IMR-90 (cell line): Measurements from ENCODE around the gene TBC1D22A. TPM values are rescaled to one million over a fixed set of nuclear protein-coding genes. Genes with fewer than 3 reads are reported as not detected.

Experiments
- ATAC-seq: fragments of 200-7000 bp; cut with Tn5 transposase; 2 replicates; pipeline ENCODE4 v1.9.1; 2020; ENCODE audit warnings: low read depth, mild to moderate bottlenecking, moderate library complexity
- BruUV-seq: library from RNA; stranded (reverse); fragments of 400-500 nt; replicated peaks from 2 replicates; lab custom pipeline; 2021; lab: Mats Ljungman, UMichigan
- CTCF ChIA-PET: fragments of 300-600 bp; formaldehyde crosslinking; extraction: SDS; loops from one replicate; lab custom pipeline; 2021; ENCODE audit warnings: antibody characterized with exemption; lab: Yijun Ruan, JAX
- POLR2A ChIA-PET: fragments of 300-600 bp; sonication (Branson Sonifier 250); formaldehyde crosslinking; loops from one replicate; lab custom pipeline; 2022; ENCODE audit warnings: antibody characterized with exemption; ENCODE audit not compliant: unreplicated experiment; lab: Charles Lee
- DNase-seq: peaks from one replicate; pipeline ENCODE4 v3.0.0; 2013
- H2AFZ ChIP-seq: replicated peaks from 2 replicates; pipeline ENCODE3; 2013; ENCODE audit warnings: low read length, mild to moderate bottlenecking; ENCODE audit not compliant: poor library complexity
- H2AK5ac ChIP-seq: 2 replicates; pipeline ENCODE4 v1.6.1; 2013; ENCODE audit warnings: low read depth, low read length, inconsistent platforms
- H2AK9ac ChIP-seq: replicated peaks from 2 replicates; pipeline ENCODE3; 2013; ENCODE audit warnings: mild to moderate bottlenecking, low read depth, low read length, moderate library complexity; ENCODE audit not compliant: poor library complexity
- H2BK120ac ChIP-seq: 2 replicates; pipeline ENCODE4 v1.6.1; 2013; ENCODE audit warnings: low read depth, low read length, inconsistent platforms
- H2BK15ac ChIP-seq: 3 replicates; pipeline ENCODE4 v1.6.1; 2013; ENCODE audit warnings: low read depth, low read length, inconsistent platforms
- H2BK20ac ChIP-seq: 2 replicates; pipeline ENCODE4 v1.6.1; 2013; ENCODE audit warnings: low read depth, mild to moderate bottlenecking, inconsistent platforms, low read length, moderate library complexity
- H2BK5ac ChIP-seq: 2 replicates; pipeline ENCODE4 v1.6.1; 2013; ENCODE audit warnings: mild to moderate bottlenecking, low read depth, low read length, inconsistent platforms; ENCODE audit not compliant: poor library complexity, severe bottlenecking
- H3K14ac ChIP-seq: replicated peaks from 2 replicates; pipeline ENCODE4 v1.6.1; 2013; ENCODE audit warnings: low read depth, low read length, inconsistent platforms
- H3K18ac ChIP-seq: 2 replicates; pipeline ENCODE4 v1.6.1; 2013; ENCODE audit warnings: low read depth, low read length, control low read depth
- H3K23ac ChIP-seq: 2 replicates; pipeline ENCODE4 v1.6.1; 2013; ENCODE audit warnings: low read depth, low read length, inconsistent platforms
- H3K27ac ChIP-seq: 2 replicates; pipeline ENCODE4 v1.5.1; 2013; ENCODE audit warnings: mild to moderate bottlenecking, control low read depth, low read length; ENCODE audit not compliant: insufficient read depth
- H3K27me3 ChIP-seq: 2 replicates; pipeline ENCODE4 v1.6.1; 2013; ENCODE audit warnings: low read length; ENCODE audit not compliant: control insufficient read depth, insufficient read depth
- H3K36me3 ChIP-seq: 2 replicates; pipeline ENCODE4 v1.6.1; 2013; ENCODE audit warnings: low read length, mixed read lengths; ENCODE audit not compliant: control insufficient read depth, insufficient read depth
- H3K4ac ChIP-seq: 2 replicates; pipeline ENCODE4 v1.6.1; 2013; ENCODE audit warnings: low read depth, low read length, inconsistent platforms
- H3K4me1 ChIP-seq: 2 replicates; pipeline ENCODE4 v1.6.1; 2013; ENCODE audit warnings: low read length, mixed read lengths; ENCODE audit not compliant: control insufficient read depth, insufficient read depth
- H3K4me2 ChIP-seq: 2 replicates; pipeline ENCODE4 v1.6.1; 2013; ENCODE audit warnings: low read depth, mild to moderate bottlenecking, control low read depth, low read length, moderate library complexity
- H3K4me3 ChIP-seq: 2 replicates; pipeline ENCODE4 v1.5.1; 2013; ENCODE audit warnings: low read depth, mild to moderate bottlenecking, control low read depth, low read length, moderate library complexity; ENCODE audit not compliant: insufficient read depth
- H3K56ac ChIP-seq: 2 replicates; pipeline ENCODE4 v1.6.1; 2013; ENCODE audit warnings: low read length, inconsistent platforms; ENCODE audit not compliant: insufficient read depth; ENCODE audit errors: extremely low read depth
- H3K79me1 ChIP-seq, 2 experiments: 2 replicates each; pipeline ENCODE4 v1.6.1; 2013; ENCODE audit warnings: low read length in 2 of 2, inconsistent platforms in 1 of 2, low read depth in 1 of 2
- H3K9ac ChIP-seq: 2 replicates; pipeline ENCODE4 v1.6.1; 2013; ENCODE audit warnings: low read depth, low read length, control low read depth
- H3K9me1 ChIP-seq: 2 replicates; pipeline ENCODE4 v1.6.1; 2013; ENCODE audit warnings: low read length, inconsistent platforms; ENCODE audit not compliant: insufficient read depth
- H3K9me3 ChIP-seq: 2 replicates; pipeline ENCODE4 v1.6.1; 2013; ENCODE audit warnings: low read length; ENCODE audit not compliant: control insufficient read depth, insufficient read depth
- H4K20me1 ChIP-seq: 2 replicates; pipeline ENCODE4 v1.6.1; 2013; ENCODE audit warnings: low read length, inconsistent platforms; ENCODE audit not compliant: insufficient read depth
- H4K5ac ChIP-seq: 2 replicates; pipeline ENCODE4 v1.6.1; 2013; ENCODE audit warnings: mild to moderate bottlenecking, low read depth, low read length, control low read depth
- H4K8ac ChIP-seq, 2 experiments: 2 replicates each; pipeline ENCODE4 v1.6.1; 2013; ENCODE audit warnings: low read depth in 2 of 2, low read length in 2 of 2, control low read depth in 1 of 2, inconsistent platforms in 1 of 2
- H4K91ac ChIP-seq: 2 replicates; pipeline ENCODE4 v1.6.1; 2013; ENCODE audit warnings: low read depth, low read length, inconsistent platforms; ENCODE audit not compliant: insufficient read depth
- BHLHE40 ChIP-seq: fragments of 150-350 bp; IDR thresholded peaks from 2 replicates; pipeline ENCODE4 v1.6.1; 2016; ENCODE audit warnings: mild to moderate bottlenecking, low read depth, low read length
- CEBPB ChIP-seq: IDR thresholded peaks from 2 replicates; pipeline ENCODE4 v1.6.1; 2012; ENCODE audit warnings: low read depth, low read length, improper control_type of control experiment
- CHD1 ChIP-seq: IDR thresholded peaks from 2 replicates; pipeline ENCODE4 v1.6.1; 2012; ENCODE audit warnings: low read depth, low read length, improper control_type of control experiment
- CTCF ChIP-seq: conservative IDR thresholded peaks from 2 replicates; pipeline ENCODE4 v1.5.1; 2012; ENCODE audit warnings: mild to moderate bottlenecking, low read depth, low read length, improper control_type of control experiment
- FOS ChIP-seq: fragments of 150-350 bp; IDR thresholded peaks from 2 replicates; pipeline ENCODE4 v1.6.1; 2016; ENCODE audit warnings: low read depth, low read length
- MAFK ChIP-seq: IDR thresholded peaks from 2 replicates; pipeline ENCODE4 v1.6.1; 2012; ENCODE audit warnings: low read depth, low read length, improper control_type of control experiment
- MAZ ChIP-seq: IDR thresholded peaks from 2 replicates; pipeline ENCODE4 v1.6.1; 2012; ENCODE audit warnings: low read depth, mild to moderate bottlenecking, low read length, improper control_type of control experiment, moderate library complexity, borderline replicate concordance
- MXI1 ChIP-seq: IDR thresholded peaks from 2 replicates; pipeline ENCODE4 v1.6.1; 2012; ENCODE audit warnings: low read depth, mild to moderate bottlenecking, low read length, moderate library complexity, borderline replicate concordance
- NFE2L2 ChIP-seq: fragments of 150-350 bp; IDR thresholded peaks from 2 replicates; pipeline ENCODE4 v1.6.1; 2016; ENCODE audit warnings: low read depth, mild to moderate bottlenecking, low read length
- POLR2A ChIP-seq: IDR thresholded peaks from 2 replicates; pipeline ENCODE4 v1.6.1; 2012; ENCODE audit warnings: mild to moderate bottlenecking, low read depth, low read length
- RAD21 ChIP-seq: IDR thresholded peaks from 2 replicates; pipeline ENCODE4 v1.6.1; 2012; ENCODE audit warnings: low read length, improper control_type of control experiment
- RCOR1 ChIP-seq: IDR thresholded peaks from 2 replicates; pipeline ENCODE4 v1.6.1; 2012; ENCODE audit warnings: mild to moderate bottlenecking, low read length, improper control_type of control experiment; ENCODE audit not compliant: insufficient replicate concordance
- RFX5 ChIP-seq: IDR thresholded peaks from 2 replicates; pipeline ENCODE4 v1.8.0; 2012; ENCODE audit warnings: low read depth, mild to moderate bottlenecking, low read length, moderate library complexity
- SMC3 ChIP-seq: fragments of 150-350 bp; IDR thresholded peaks from 2 replicates; pipeline ENCODE4 v1.6.1; 2016; ENCODE audit warnings: low read depth, mild to moderate bottlenecking, antibody characterized with exemption, low read length, moderate library complexity
- USF2 ChIP-seq: fragments of 150-350 bp; IDR thresholded peaks from 2 replicates; pipeline ENCODE4 v1.6.1; 2017; ENCODE audit warnings: mild to moderate bottlenecking, antibody characterized with exemption, low read length, low read depth
- WGBS, 2 experiments: methylation state at CpG; one replicate each; pipeline versions ENCODE4 v1.1.5 to v1.1.7; 2013; ENCODE audit warnings: missing lambda C conversion rate in 2 of 2; ENCODE audit not compliant: insufficient read length in 1 of 2; ENCODE audit errors: extremely low coverage in 2 of 2; 5-methylcytosine and 5-hydroxymethylcytosine counted together
- dilution Hi-C: fragments of 300-500 bp; cut with HindIII; formaldehyde crosslinking; loops from one replicate; pipeline ENCODE4 v1.14.3; 2018; ENCODE audit warnings: low sequenced_read_pairs; ENCODE audit not compliant: unreplicated experiment
- in situ Hi-C: fragments of 300-500 bp; cut with MboI; formaldehyde crosslinking; loops from 3 replicates; pipeline ENCODE4 v1.14.3; 2019; ENCODE audit warnings: low sequenced_read_pairs, inconsistent platforms, mixed read lengths
- intact Hi-C: fragments of 100-400 bp; cut with micrococcal nuclease; formaldehyde crosslinking; loops from 2 replicates; pipeline ENCODE4 v1.10.0; 2022
- polyA plus RNA-seq, 3 experiments: library from polyadenylated mRNA; depleted of rRNA; stranded (reverse); fragments of >200 nt; gene quantifications; 2 replicates each; pipeline ENCODE4 v1.2.3, GENCODE V29; 2012; ENCODE audit warnings: low replicate concordance in 1 of 3
- total RNA-seq: library from RNA; depleted of rRNA; stranded (reverse); fragments of >200 nt; gene quantifications from 2 replicates; pipeline ENCODE4 v1.2.3, GENCODE V29; 2012
- TF ChIP-seq, protein P1 (sequence below): fragments of 150-350 bp; IDR thresholded peaks from 2 replicates; pipeline ENCODE4 v1.6.1; 2016; ENCODE audit warnings: low read depth, mild to moderate bottlenecking, low read length, moderate library complexity, borderline replicate concordance

The TBC1D22A gene
- total and polyA plus RNA-seq, 2 of the 4 experiments (the other 2 are of a cell fraction) = 9.0 to 16.7 TPM

DNA sequence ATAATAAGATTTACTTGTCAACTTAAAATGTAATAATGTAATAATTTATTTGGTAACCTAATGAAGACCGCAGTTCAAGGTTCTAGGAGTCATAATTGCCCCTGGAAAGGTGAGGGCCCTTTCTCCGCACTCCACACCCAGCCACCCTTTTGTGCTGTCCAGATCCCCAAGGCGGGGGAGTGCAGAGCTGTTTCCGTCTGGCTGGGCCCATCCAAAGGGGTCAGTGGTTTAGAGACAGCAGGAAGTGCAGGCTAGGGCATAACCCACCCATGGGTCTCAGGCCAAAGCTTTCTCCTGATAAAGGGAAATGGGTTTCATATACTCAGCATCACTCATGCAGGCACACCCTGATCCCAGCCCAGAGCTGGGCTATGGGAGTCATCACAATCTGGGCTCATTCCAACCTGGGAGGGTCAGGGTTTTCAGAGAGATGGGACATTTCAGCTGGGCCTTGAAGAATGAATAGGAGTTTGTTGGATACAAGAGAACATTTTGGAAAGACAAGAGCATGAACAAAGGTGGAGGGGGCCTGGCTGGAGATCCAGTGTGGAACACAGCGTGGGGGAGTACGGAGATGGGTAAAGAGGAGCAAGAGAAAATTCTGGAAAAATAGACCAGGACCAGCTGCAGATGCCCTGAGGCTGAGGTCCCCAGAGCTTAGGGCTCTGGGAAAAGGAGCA is 432.2 kb downstream of the TBC1D22A start:
- H2AK5ac ChIP-seq = no peak overlapping the region
- no peaks in the 10 kb centered on the region for H3K79me1 ChIP-seq
- no peak overlapping the region for H3K4me2 ChIP-seq
- no peak overlapping the region for H3K23ac ChIP-seq
- no peak overlapping the region for H2BK5ac ChIP-seq
- H3K9me1 ChIP-seq = peaks cover 5% of the 10 kb centered on the region; the same call in 1 of the 2 replicates
- H3K14ac ChIP-seq = no peak overlapping the region
- H4K91ac ChIP-seq = no peak overlapping the region
- no peak overlapping the region for H3K4ac ChIP-seq
- WGBS, 2 experiments = 85% methylated on average over 2 of the region's 6 CpGs; no CpG with 5 or more reads in 1 of the 2 experiments
- H2BK20ac ChIP-seq = no peak overlapping the region
- BruUV-seq = no TSS peak
- H2AFZ ChIP-seq = no peak overlapping the region
- ATAC-seq = no peak
- in situ Hi-C loops (no loop called here), intact Hi-C loops (no loop called here), dilution Hi-C loops (no loop called here)
- H3K4me1 ChIP-seq = no peaks in the 10 kb centered on the region
- H3K27ac ChIP-seq = no peak overlapping the region
- no peak for DNase-seq
- H4K8ac ChIP-seq = no peak overlapping the region
- ChIA-PET POLR2A (no interaction called here), CTCF (no interaction called here)
- H3K56ac ChIP-seq = no peak overlapping the region
- peaks cover 7% of the 10 kb centered on the region; the same call in 1 of the 2 replicates for H3K27me3 ChIP-seq
- no peak overlapping the region for H4K5ac ChIP-seq
- TF ChIP-seq NFE2L2 (no peak), CTCF (no peak), CEBPB (no peak), CHD1 (no peak), MXI1 (no peak), USF2 (no peak), BHLHE40 (no peak), RCOR1 (no peak), POLR2A (no peak), SMC3 (no peak), FOS (no peak), MAZ (no peak), RFX5 (no peak), MAFK (no peak), RAD21 (no peak)
- TF ChIP-seq, protein P1, sequence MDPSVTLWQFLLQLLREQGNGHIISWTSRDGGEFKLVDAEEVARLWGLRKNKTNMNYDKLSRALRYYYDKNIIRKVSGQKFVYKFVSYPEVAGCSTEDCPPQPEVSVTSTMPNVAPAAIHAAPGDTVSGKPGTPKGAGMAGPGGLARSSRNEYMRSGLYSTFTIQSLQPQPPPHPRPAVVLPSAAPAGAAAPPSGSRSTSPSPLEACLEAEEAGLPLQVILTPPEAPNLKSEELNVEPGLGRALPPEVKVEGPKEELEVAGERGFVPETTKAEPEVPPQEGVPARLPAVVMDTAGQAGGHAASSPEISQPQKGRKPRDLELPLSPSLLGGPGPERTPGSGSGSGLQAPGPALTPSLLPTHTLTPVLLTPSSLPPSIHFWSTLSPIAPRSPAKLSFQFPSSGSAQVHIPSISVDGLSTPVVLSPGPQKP = no peak
- no peaks in the 10 kb centered on the region for H3K36me3 ChIP-seq
- no peak overlapping the region for H2AK9ac ChIP-seq
- H3K9me3 ChIP-seq = no peaks in the 10 kb centered on the region
- no peak overlapping the region for H3K4me3 ChIP-seq
- H4K20me1 ChIP-seq = no peaks in the 10 kb centered on the region
- no peak overlapping the region for H2BK15ac ChIP-seq
- no peak overlapping the region for H3K9ac ChIP-seq
- H2BK120ac ChIP-seq = no peak overlapping the region
- no peak overlapping the region for H3K18ac ChIP-seq
